ENCODE results near the gene ASB1. TPM values are rescaled to one million over a fixed set of nuclear protein-coding genes. Genes with fewer than 3 reads are reported as not detected.

ASB1 gene
- total RNA-seq (2011; cell fraction: chromatin; rRNA removed; ENCODE audit: low replicate concordance): 69.7 and 90.0 TPM in 2 replicates
- 54.0 and 56.1 TPM in 2 replicates for total RNA-seq (2011; cell fraction: nucleolus; rRNA removed)
- 64.5 and 65.1 TPM in 2 replicates for total RNA-seq (2011; cell fraction: nucleoplasm; rRNA removed)
- total RNA-seq (2014; rRNA removed): 32.0 and 37.5 TPM in 2 replicates
- total RNA-seq (2014; rRNA removed; fragmentation: Illumina TruSeq; extraction: Trizol): 17.5 and 18.0 TPM in 2 replicates
- 18.2 and 20.1 TPM in 2 replicates for total RNA-seq (2015; rRNA removed; fragmentation: Illumina TruSeq; extraction: Trizol)
- 35.5 and 37.7 TPM in 2 replicates for total RNA-seq (2021)
- 23.9 and 26.4 TPM in 2 replicates for polyA plus RNA-seq (2011; rRNA removed)
- polyA plus RNA-seq (2011; cell fraction: cytosol; rRNA removed): 25.8 and 40.3 TPM in 2 replicates
- 81.4 and 94.5 TPM in 2 replicates for polyA plus RNA-seq (2011; cell fraction: nucleus; rRNA removed)
- polyA plus RNA-seq (2012): 22.4 and 22.9 TPM in 2 replicates
- polyA plus RNA-seq (2014; fragmentation: Illumina TruSeq; extraction: Trizol): 27.5 and 34.9 TPM in 2 replicates
- 1 to 10 TPM; 6.3 to 8.7 TPM for polyA plus RNA-seq (2014; fragmentation: Nextera tagmentation; extraction: Ambion mirVana)
- polyA plus RNA-seq (2014; rRNA removed): 33.1 and 42.1 TPM in 2 replicates
- polyA minus RNA-seq (2011; rRNA and poly(A)+ RNA removed): 13.5 and 17.4 TPM in 2 replicates
- 20.6 and 22.0 TPM in 2 replicates for polyA minus RNA-seq (2011; cell fraction: cytosol; rRNA and poly(A)+ RNA removed)
- polyA minus RNA-seq (2011; cell fraction: nucleus; rRNA and poly(A)+ RNA removed): 21.3 and 22.2 TPM in 2 replicates
- percentile 82 among the genes with signal in this experiment for Bru-seq, nascent RNA
- BruChase-seq, experiment 1, labeled RNA remaining after a 2-hour chase: percentile 81 among the genes with signal in this experiment
- percentile 84 among the genes with signal in this experiment for BruChase-seq, experiment 2, labeled RNA remaining after a 6-hour chase
- long read RNA-seq, experiment 1, full-length matches to known transcripts: 56 of 106 reads
- long read RNA-seq, experiment 1, partial matches to known transcripts: 16 of 106 reads
- long read RNA-seq, experiment 1, other reads (novel, unspliced or antisense): 34 of 106 reads
- long read RNA-seq, experiment 2, transcript ASB1-202 (4 exons, 878 nt): major isoform, 5 of 37 reads
- long read RNA-seq, experiment 2, partial matches to known transcripts: 7 of 37 reads
- long read RNA-seq, experiment 2, other reads (novel, unspliced or antisense): 25 of 37 reads
- long read RNA-seq, experiment 3, full-length matches to known transcripts: 25 of 36 reads
- long read RNA-seq, experiment 3, partial matches to known transcripts: 0 of 36 reads
- long read RNA-seq, experiment 3, other reads (novel, unspliced or antisense): 11 of 36 reads

GRCh38 chr2:238426568-238427434 lies at the start of gene ASB1:
Gene ASB1, plus strand, starts transcription at chr2:238426927. Its CDS starts 144 bp downstream, at chr2:238427071.
- peak; percentile 79 to 83 (median 82) for DNase-seq (ENCODE audit: extremely low read depth in 1 of 4, low spot score in 3 of 4)
- peak within 1 kb of the TSS; percentile 73 for H3K4me3 ChIP-seq
- H3K27ac ChIP-seq (ENCODE audit: extremely low read depth, low read depth, low read length): peak within 1 kb of the TSS; percentile 96
- no peak for FAIRE-seq
- no peaks in the 10 kb centered on the region for H3K9me3 ChIP-seq (replicated peaks; ENCODE audit: control insufficient read depth, insufficient read depth, low read depth, low read length)
- 1% methylated on average over 10 of the region's 104 CpGs for WGBS (ENCODE audit: insufficient coverage, low coverage, missing lambda C conversion rate)
- in situ Hi-C loops (cut with MboI) (no loop called here), intact Hi-C loops (cut with micrococcal nuclease) (no loop called here)
- no TSS peak for BruUV-seq (replicated peaks)
- POLR2A ChIA-PET: interaction anchor here (0.8 to 1.2 kb wide), 3 partner anchors 9 to 17 kb away, joined by 3 to 4 read pairs (median 3); no protein-coding TSS in a partner anchor
- peak; percentile 74 for ATAC-seq
- H3K9me1 ChIP-seq (ENCODE audit: control insufficient read depth, insufficient read depth, low read length): no peaks in the 10 kb centered on the region
- peaks cover 56% of the 10 kb centered on the region for H3K79me2 ChIP-seq (ENCODE audit: control insufficient read depth, insufficient read depth, low read length)
- peaks cover 28% of the 10 kb centered on the region for H3K36me3 ChIP-seq (ENCODE audit: control insufficient read depth, insufficient read depth, low read length)
- peaks cover 50 to 64% of the 10 kb centered on the region in 2 experiments for H3K4me1 ChIP-seq (replicated peaks in 1 of 2; ENCODE audit: control insufficient read depth in 2 of 2, insufficient read depth in 2 of 2, low read length in 2 of 2)
- H3K4me2 ChIP-seq (ENCODE audit: insufficient read depth, low read length): peak within 1 kb of the TSS; percentile 96
- peak within 1 kb of the TSS; percentile 91 to 98 for H3K9ac ChIP-seq (ENCODE audit: insufficient read depth in 1 of 2, low read depth in 2 of 2, low read length in 2 of 2)
- H4K20me1 ChIP-seq (replicated peaks; ENCODE audit: control insufficient read depth, insufficient read depth, low read length): no peaks in the 10 kb centered on the region
- H2AFZ ChIP-seq (ENCODE audit: low read depth, low read length): peak within 1 kb of the TSS; percentile 87
- H3K27me3 ChIP-seq (ENCODE audit: control insufficient read depth in 2 of 2, insufficient read depth in 2 of 2, low read length in 2 of 2): no peaks in the 10 kb centered on the region
- CTCF ChIA-PET (ENCODE audit: low intra/inter-chr PET ratio): no interaction called here
- TF ChIP-seq HCFC1 (IDR thresholded peaks at IDR 0.05; ENCODE audit: low read depth, low read length) (peak; percentile 25; the same call in 1 of the 2 replicates), RBBP5 (IDR thresholded peaks at IDR 0.05; ENCODE audit: borderline replicate concordance, insufficient read depth, low read length, poor library complexity, severe bottlenecking) (peak; percentile 83), ETS1 (conservative IDR thresholded peaks at IDR 0.05; ENCODE audit: control insufficient read depth, low read depth, low read length) (peak; percentile 84), MYC (IDR thresholded peaks at IDR 0.05; ENCODE audit: low read depth, low read length) (peak; percentile 59), MYC (CRISPR knock-in tag; IDR thresholded peaks at IDR 0.05; ENCODE audit: borderline replicate concordance, low read depth) (no peak), PML (IDR thresholded peaks at IDR 0.05; ENCODE audit: low read length) (peak; percentile 23; the same call in 1 of the 2 replicates)
